BJ (cell line): ENCODE results near the gene MSMP. TPM values are rescaled to one million over a fixed set of nuclear protein-coding genes. Genes with fewer than 3 reads are reported as not detected.
A peak's percentile ranks its signal among the peaks of the same experiment; 100 is the strongest.

ENCODE experiments used
- CTCF ChIA-PET: fragments of 350-600 bp; formaldehyde crosslinking; extraction: SDS; loops from one replicate; lab custom pipeline; 2021; ENCODE audit warnings: antibody characterized with exemption, inconsistent platforms; lab: Yijun Ruan, JAX
- POLR2A ChIA-PET: fragments of 300-600 bp; sonication (Branson Sonifier 250); formaldehyde crosslinking; extraction: SDS; loops from one replicate; lab custom pipeline; 2021; ENCODE audit warnings: antibody characterized with exemption; lab: Charles Lee
- DNase-seq: peaks from one replicate; pipeline ENCODE4 v3.0.0-alpha.2; 2011; ENCODE audit warnings: low read depth
- H3K27me3 ChIP-seq: 2 replicates; pipeline ENCODE4 v1.6.0; 2011; ENCODE audit warnings: low read length; ENCODE audit not compliant: control insufficient read depth, insufficient read depth
- H3K36me3 ChIP-seq: 2 replicates; pipeline ENCODE4 v1.5.1; 2011; ENCODE audit warnings: low read length; ENCODE audit not compliant: control insufficient read depth, insufficient read depth
- H3K4me3 ChIP-seq: 2 replicates; pipeline ENCODE4 v1.5.1; 2011; ENCODE audit warnings: low read depth, mild to moderate bottlenecking, control low read depth, low read length
- CTCF ChIP-seq: IDR thresholded peaks from 2 replicates; pipeline ENCODE4 v1.5.1; 2011; ENCODE audit warnings: low read depth, mild to moderate bottlenecking, control low read depth, inconsistent platforms, low read length, moderate library complexity; ENCODE audit not compliant: insufficient read depth
- polyA plus RNA-seq: library from polyadenylated mRNA; depleted of rRNA; stranded (reverse); fragments of >200 nt; gene quantifications from 2 replicates; pipeline ENCODE4 v1.2.3, GENCODE V29; 2011

The MSMP gene
- polyA plus RNA-seq, 1 experiment: not detected

DNA sequence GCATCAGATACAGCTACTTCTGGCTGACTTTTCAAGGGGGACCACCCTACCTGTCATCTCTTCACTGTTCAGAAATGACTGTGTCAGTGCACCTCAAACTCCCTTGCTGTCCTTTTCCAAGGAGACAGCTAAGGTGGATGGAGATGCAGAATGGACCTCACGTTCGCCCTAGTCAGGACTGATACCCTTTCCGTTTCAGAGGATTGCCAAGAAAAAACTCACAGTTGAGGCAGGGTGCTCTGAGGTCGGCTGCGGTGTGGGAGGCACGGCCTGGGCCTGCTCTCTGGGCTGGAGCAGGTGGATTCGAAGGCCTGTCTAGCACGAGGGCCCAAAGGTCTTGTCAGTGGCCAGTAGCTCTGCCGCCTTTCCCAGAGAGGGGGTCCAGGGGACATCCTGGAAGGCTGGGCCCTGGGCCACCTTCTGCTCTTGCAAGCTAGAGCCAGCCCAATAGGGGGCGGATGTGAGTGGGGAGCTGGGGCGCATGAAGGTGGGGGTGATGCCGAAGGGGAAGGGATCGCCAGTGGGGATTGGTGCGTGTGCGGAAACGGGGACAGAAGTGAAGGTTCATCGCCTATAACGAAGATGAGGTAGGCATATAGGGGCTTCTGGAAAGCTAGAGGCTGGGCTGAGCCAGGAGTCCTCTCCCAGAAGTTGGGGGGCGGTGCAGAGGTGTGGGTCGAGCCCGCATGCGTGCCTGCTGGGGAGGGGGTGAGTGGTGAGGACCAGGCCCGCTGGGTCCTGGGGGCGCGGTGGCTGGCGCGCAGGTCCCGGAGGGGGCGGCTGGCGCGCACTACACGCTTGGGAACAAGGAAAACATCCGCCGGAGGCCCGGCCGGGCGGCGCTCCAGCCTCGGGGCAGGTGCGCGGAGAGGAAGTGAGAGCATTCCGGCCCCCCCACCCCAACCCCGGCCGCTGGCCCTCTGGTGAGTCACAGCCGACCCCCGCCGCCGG, 2.5 kb upstream of the MSMP start:
- ChIA-PET CTCF (interaction anchor here (0.8 to 2.1 kb wide), 9 partner anchors 8 to 95 kb away, joined by 3 to 6 read pairs (median 4); partner anchors contain the start of genes GBA2 and RGP1), POLR2A (interaction anchor here (0.6 kb wide), 1 partner anchor 646 kb away, joined by 7 read pairs; no protein-coding TSS in a partner anchor)
- Histone ChIP-seq H3K27me3 (no peaks in the 10 kb centered on the region), H3K36me3 (peaks cover 20% of the 10 kb centered on the region), H3K4me3 (peak overlapping the region; percentile 49)
- DNase-seq: no peak
- TF ChIP-seq CTCF: peak; percentile 74

GRCh38 chr9:35755071-35755470, 995 bp upstream of the MSMP start:
- TF ChIP-seq CTCF: no peak
- ChIA-PET CTCF (interaction anchor here (1.0 to 1.4 kb wide), 4 partner anchors 11 to 35 kb away, joined by 3 to 5 read pairs (median 3); no protein-coding TSS in a partner anchor), POLR2A (no interaction called here)

DNA sequence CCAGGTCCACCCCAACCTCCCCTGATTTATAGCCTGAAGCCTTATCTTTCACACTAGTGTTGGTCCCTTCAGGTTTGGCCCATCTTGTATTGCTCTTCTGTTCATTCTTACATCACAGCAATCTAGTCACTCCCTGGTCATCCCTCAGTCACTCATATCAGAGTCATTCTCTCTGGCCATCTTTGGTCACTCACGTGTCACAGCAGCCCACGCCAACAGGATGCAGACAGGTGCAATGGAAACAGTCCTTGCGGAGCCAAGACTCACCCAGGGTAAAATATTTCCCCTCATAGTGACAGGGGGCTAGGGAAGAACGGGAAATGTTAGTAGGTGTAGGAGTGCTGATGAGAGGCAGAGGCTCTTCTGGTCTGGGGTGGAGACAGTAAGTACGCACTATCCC, 610 bp downstream of the MSMP start:
- Histone ChIP-seq H3K4me3 (no peak overlapping the region), H3K27me3 (no peaks in the 10 kb centered on the region), H3K36me3 (peaks cover 26% of the 10 kb centered on the region)
- DNase-seq: no peak
- no peak for TF ChIP-seq CTCF
- ChIA-PET POLR2A (no interaction called here), CTCF (interaction anchor here (1.0 to 2.3 kb wide), 6 partner anchors 11 to 142 kb away, joined by 3 to 8 read pairs (median 3); partner anchors contain the start of genes CREB3 and TLN1)

More at GRCh38 chr9:35755071-35755470, 995 bp upstream of the MSMP start:
- no peak overlapping the region for H3K4me3 ChIP-seq
- no peaks in the 10 kb centered on the region for H3K27me3 ChIP-seq
- DNase-seq: no peak
- peaks cover 26% of the 10 kb centered on the region for H3K36me3 ChIP-seq

DNA sequence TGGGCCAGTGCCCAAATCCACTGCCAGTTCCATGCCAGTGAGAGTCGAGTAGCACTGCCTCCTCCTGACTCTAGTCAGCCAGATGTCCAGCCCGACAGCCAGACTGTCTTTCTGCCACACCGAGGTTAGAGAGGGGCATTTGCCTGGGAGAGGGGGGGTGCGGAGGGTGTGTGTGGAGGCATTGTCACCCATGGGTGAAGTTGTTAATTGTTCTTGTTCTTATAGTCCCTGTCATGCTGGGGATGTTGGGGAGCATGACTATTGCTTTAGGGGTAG, 3.9 kb downstream of the MSMP start:
- H3K4me3 ChIP-seq: peak overlapping the region; percentile 65
- peaks cover 26% of the 10 kb centered on the region for H3K36me3 ChIP-seq
- CTCF ChIA-PET: interaction anchor here (7.2 kb wide), 1 partner anchor 13 kb away, joined by 78 read pairs; no protein-coding TSS in a partner anchor
- TF ChIP-seq CTCF: no peak
- POLR2A ChIA-PET: interaction anchor here (0.6 kb wide), 1 partner anchor 60 kb away, joined by 3 read pairs; no protein-coding TSS in a partner anchor
- H3K27me3 ChIP-seq: no peaks in the 10 kb centered on the region
- DNase-seq: no peak
